ENCODE data around the gene TRAF7. TPM values are rescaled to one million over a fixed set of nuclear protein-coding genes. Genes with fewer than 3 reads are reported as not detected.

TRAF7 gene
- total and polyA plus RNA-seq, 7 donors, result 15.6 to 47.5 (median 38.6) TPM

DNA sequence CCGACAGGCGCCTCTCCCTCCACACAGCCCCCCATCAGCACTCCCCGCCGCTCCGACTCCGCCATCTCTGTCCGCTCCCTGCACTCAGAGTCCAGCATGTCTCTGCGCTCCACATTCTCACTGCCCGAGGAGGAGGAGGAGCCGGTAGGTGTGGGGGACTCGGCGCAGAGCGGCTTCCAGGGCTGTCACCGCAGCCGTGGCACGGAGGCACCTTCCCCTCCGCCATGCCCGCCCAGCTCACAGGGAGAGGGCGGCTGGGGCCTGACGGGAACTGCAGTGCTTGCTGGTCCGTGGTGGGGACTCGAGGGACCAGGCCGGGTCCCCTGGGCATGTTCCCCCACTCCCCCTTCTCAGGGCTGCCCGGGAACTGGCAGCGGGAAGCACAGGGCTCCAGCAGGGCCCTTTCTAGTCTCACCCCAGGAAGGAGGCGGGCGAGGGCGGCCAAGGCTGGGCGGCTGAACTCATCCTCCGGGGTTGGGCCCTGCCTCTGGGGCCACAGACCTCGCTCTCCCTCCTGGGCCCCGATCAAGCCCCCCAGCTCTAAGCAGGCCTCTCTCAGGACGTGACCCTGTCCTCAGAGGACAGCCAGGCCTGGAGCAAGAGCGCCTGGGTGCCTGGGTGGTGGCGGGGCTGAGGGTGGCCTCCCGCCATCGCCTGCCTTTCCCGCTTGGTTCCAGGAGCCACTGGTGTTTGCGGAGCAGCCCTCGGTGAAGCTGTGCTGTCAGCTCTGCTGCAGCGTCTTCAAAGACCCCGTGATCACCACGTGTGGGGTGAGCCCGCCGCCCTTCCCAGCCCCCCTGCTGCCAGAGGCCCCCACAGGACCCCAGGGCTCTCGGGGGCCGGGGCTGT, 15.2 kb downstream of the TRAF7 start:
- WGBS, 3 donors, result 77 to 87% (median 78%) methylated on average over 40 to 47 of the region's 47 CpGs
- Histone ChIP-seq H3K27me3 (ENCODE audit: insufficient read depth in 3 of 3, low read length in 2 of 3) (no peaks in the 10 kb centered on the region), H3K4me1 (no peaks in the 10 kb centered on the region), H3K27ac (no peak overlapping the region), H3K9me3 (no peaks in the 10 kb centered on the region), H3K4me3 (peak overlapping the region; percentile 43), H3K36me3 (ENCODE audit: insufficient read depth in 1 of 2, low read depth in 1 of 2) (peaks cover 3 to 81% of the 10 kb centered on the region in 2 donors)
- DNase-seq, result no peak
- intact Hi-C loops (cut with DNase I), result no loop called here
- TF ChIP-seq, protein P1, sequence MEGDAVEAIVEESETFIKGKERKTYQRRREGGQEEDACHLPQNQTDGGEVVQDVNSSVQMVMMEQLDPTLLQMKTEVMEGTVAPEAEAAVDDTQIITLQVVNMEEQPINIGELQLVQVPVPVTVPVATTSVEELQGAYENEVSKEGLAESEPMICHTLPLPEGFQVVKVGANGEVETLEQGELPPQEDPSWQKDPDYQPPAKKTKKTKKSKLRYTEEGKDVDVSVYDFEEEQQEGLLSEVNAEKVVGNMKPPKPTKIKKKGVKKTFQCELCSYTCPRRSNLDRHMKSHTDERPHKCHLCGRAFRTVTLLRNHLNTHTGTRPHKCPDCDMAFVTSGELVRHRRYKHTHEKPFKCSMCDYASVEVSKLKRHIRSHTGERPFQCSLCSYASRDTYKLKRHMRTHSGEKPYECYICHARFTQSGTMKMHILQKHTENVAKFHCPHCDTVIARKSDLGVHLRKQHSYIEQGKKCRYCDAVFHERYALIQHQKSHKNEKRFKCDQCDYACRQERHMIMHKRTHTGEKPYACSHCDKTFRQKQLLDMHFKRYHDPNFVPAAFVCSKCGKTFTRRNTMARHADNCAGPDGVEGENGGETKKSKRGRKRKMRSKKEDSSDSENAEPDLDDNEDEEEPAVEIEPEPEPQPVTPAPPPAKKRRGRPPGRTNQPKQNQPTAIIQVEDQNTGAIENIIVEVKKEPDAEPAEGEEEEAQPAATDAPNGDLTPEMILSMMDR (IDR thresholded peaks at IDR 0.05), result no peak
- ATAC-seq, result peak in 1 of 4 donors; percentile 9

DNA sequence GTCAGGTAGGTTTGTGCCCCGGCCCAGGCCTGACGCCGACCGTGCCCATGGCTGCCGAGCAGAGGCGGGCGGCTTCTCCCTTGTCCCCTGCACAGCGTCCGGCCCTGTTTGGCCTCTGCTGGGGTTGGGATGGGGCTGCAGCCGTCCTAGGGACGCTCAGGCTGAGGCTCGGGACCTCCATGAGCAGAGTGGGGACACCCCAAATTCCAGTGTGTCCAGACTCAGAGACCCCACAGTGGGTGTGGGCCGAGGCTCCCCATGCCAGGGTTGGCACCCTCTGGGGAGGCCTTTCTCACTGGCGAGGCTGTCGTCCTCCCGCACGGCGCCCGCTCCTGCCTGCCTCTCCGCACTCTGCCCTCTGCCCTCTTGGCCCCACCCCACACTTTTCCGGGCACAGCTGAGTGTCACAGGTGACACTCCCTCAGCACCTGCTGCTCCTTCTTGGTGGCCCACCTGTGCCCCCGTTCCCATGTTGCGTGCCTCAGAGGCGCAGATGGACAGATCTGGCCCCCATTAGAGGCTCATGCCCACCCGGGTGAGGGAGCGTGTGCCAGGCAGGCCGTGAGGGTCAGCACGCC, 16.1 kb downstream of the TRAF7 start:
- intact Hi-C loops (cut with DNase I), result no loop called here
- H3K36me3 ChIP-seq (ENCODE audit: insufficient read depth in 1 of 2, low read depth in 1 of 2), result peaks cover 3 to 81% of the 10 kb centered on the region in 2 donors
- ATAC-seq, result no peak
- no peaks in the 10 kb centered on the region for H3K9me3 ChIP-seq
- TF ChIP-seq, protein P1 (IDR thresholded peaks at IDR 0.05), result no peak
- 93 to 94% (median 94%) methylated on average over 23 to 28 of the region's 28 CpGs for WGBS, 3 donors
- H3K27ac ChIP-seq, result no peak overlapping the region
- H3K4me1 ChIP-seq, result no peaks in the 10 kb centered on the region
- H3K27me3 ChIP-seq (ENCODE audit: insufficient read depth in 3 of 3, low read length in 2 of 3), result no peaks in the 10 kb centered on the region
- H3K4me3 ChIP-seq, result no peak overlapping the region
- no peak for DNase-seq

DNA sequence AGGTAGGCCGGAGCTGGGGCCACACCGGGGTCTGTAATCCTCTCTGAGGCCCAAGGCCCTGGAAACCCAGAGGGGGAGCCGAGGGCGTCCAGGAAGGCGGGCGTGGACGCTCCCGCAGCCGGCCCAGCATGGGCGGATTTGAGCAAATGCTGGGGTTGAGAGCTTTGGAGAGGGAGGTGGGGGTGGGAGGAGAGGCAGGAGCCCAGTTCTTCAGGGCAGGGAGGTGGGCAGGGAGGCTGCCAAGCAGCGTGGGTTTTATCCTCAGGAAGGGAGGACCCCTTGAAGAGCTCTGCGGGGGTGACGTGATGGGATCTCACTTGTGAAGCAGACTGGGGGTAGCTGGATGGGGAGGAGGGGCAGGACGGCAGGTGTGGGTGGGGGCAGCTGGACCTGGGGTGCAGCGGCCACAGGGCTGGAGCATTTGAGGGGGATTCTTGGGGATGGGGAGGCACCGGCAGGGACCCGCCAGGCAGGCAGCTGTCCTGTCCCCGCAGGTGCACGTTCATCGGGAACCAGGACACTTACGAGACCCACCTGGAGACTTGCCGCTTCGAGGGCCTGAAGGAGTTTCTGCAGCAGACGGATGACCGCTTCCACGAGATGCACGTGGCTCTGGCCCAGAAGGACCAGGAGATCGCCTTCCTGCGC, 17.2 kb downstream of the TRAF7 start:
- Histone ChIP-seq H3K9me3 (no peaks in the 10 kb centered on the region), H3K36me3 (ENCODE audit: insufficient read depth in 1 of 2, low read depth in 1 of 2) (peaks cover 6 to 83% of the 10 kb centered on the region in 2 donors), H3K4me1 (no peaks in the 10 kb centered on the region), H3K27me3 (ENCODE audit: insufficient read depth in 3 of 3, low read length in 2 of 3) (no peaks in the 10 kb centered on the region), H3K4me3 (no peak overlapping the region), H3K27ac (no peak overlapping the region)
- ATAC-seq (no peak), DNase-seq (no peak)
- 92 to 96% (median 93%) methylated on average over 28 to 29 of the region's 29 CpGs for WGBS, 3 donors
- intact Hi-C loops (cut with DNase I), result no loop called here
- TF ChIP-seq, protein P1 (IDR thresholded peaks at IDR 0.05), result no peak

DNA sequence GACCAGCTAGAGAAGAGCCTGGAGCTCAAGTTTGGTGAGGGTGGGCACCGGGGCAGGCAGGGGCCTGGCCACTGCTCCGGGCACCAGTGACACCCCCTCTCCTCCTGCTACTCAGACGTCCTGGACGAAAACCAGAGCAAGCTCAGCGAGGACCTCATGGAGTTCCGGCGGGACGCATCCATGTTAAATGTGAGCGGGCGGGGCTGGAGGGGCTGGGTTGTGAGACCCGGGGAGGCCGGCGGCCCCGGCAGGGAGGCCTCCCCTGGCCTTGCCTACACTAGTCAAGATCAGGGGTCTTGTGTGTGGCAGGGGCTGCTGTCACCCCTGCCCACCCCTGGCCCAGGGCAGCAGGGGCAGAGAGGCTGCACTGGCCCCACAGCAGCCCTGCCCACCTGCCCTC, 17.8 kb downstream of the TRAF7 start:
- Histone ChIP-seq H3K36me3 (ENCODE audit: insufficient read depth in 1 of 2, low read depth in 1 of 2) (peaks cover 3 to 84% of the 10 kb centered on the region in 2 donors), H3K9me3 (no peaks in the 10 kb centered on the region), H3K27ac (no peak overlapping the region), H3K4me1 (no peaks in the 10 kb centered on the region), H3K4me3 (no peak overlapping the region), H3K27me3 (ENCODE audit: insufficient read depth in 3 of 3, low read length in 2 of 3) (no peaks in the 10 kb centered on the region)
- TF ChIP-seq, protein P1 (IDR thresholded peaks at IDR 0.05), result no peak
- no peak for DNase-seq
- intact Hi-C loops (cut with DNase I), result no loop called here
- 85 to 93% (median 87%) methylated on average over 11 to 14 of the region's 14 CpGs for WGBS, 3 donors
- ATAC-seq, result no peak
